Ovary (tissue), 9 donors: ENCODE results near the gene ARID1B. TPM values are rescaled to one million over a fixed set of nuclear protein-coding genes. Genes with fewer than 3 reads are reported as not detected.

ENCODE experiments used
- DNase-seq, 5 donors: peaks; one replicate each; pipeline ENCODE4 v3.0.0-alpha.2; 2019 to 2020
- H3K27ac ChIP-seq, 2 donors: fragments of 200-600 bp; one replicate each; pipeline versions ENCODE4 v1.5.1 to v1.8.0; 2019 to 2022
- H3K27me3 ChIP-seq: fragments of 200-600 bp; one replicate; pipeline ENCODE4 v1.8.0; 2022
- H3K36me3 ChIP-seq: fragments of 200-600 bp; sonication (generic); one replicate; pipeline ENCODE4 v1.5.1; 2019
- H3K4me1 ChIP-seq: one replicate; pipeline ENCODE4 v1.8.1; 2013; ENCODE audit warnings: mild to moderate bottlenecking, moderate library complexity; ENCODE audit not compliant: insufficient read depth
- H3K4me3 ChIP-seq: fragments of 200-600 bp; sonication (generic); one replicate; pipeline ENCODE4 v1.5.1; 2017
- H3K9me3 ChIP-seq, 2 donors: fragments of 200-600 bp in 1 of 2; sonication (generic) in 1 of 2; one replicate each; pipeline versions ENCODE4 v1.5.1 to v1.8.1; 2013 to 2019; ENCODE audit warnings: mild to moderate bottlenecking in 1 of 2, moderate library complexity in 1 of 2
- EP300 ChIP-seq: sonication (generic); formaldehyde crosslinking; IDR thresholded peaks from one replicate; pipeline ENCODE4 v1.6.1; 2017; ENCODE audit warnings: antibody characterized with exemption
- POLR2A ChIP-seq: fragments of 450-650 bp; IDR thresholded peaks from one replicate; pipeline ENCODE4 v1.6.1; 2017; ENCODE audit warnings: antibody characterized with exemption, mild to moderate bottlenecking, moderate library complexity
- WGBS, 3 donors: extraction: QIAGEN DNeasy Blood & Tissue Kit in 1 of 3; methylation state at CpG; one replicate each; pipeline versions ENCODE4 v1.1.5 to v1.1.7; 2013 to 2017; 5-methylcytosine and 5-hydroxymethylcytosine counted together
- intact Hi-C, 4 donors: fragments of 100-400 bp; cut with DNase I; formaldehyde crosslinking; loops; one replicate each; pipeline versions ENCODE4 v1.11.0 to v1.15.1; 2022 to 2023
- polyA plus RNA-seq, 2 donors: library from polyadenylated mRNA; stranded (reverse); fragments of 200-250 nt in 1 of 2; fragments of 350-450 nt in 1 of 2; fragmentation: Illumina TruSeq in 1 of 2; extraction: RNeasy Lipid Tissue Mini Kit (QIAGEN cat#74804) in 1 of 2; gene quantifications; one replicate each; pipeline ENCODE4 v1.2.3, GENCODE V29; 2013 to 2014
- total RNA-seq, 7 donors: library from RNA; depleted of rRNA in 2 of 7; stranded (reverse); fragments of >200 nt in 2 of 7; fragmentation: NEBNext Ultra II Directional in 3 of 7; extraction: Animal tissue kit (Norgen Biotek cat#: 25700) in 3 of 7; gene quantifications; one replicate each; pipeline versions ENCODE4 v1.1.0 to v1.2.4, GENCODE V29; 2016 to 2023
- TF ChIP-seq, protein P1 (sequence below), 3 donors: fragments of 450-650 bp in 2 of 3; fragments of 200-600 bp in 1 of 3; IDR thresholded peaks; one replicate each; pipeline versions ENCODE4 v1.5.1 to v1.8.0; 2016 to 2022; ENCODE audit warnings: antibody characterized with exemption in 3 of 3, mild to moderate bottlenecking in 1 of 3
- donor health status: DM: no; HTN: no; CAD: no; lungs with moderate emphysema.
- donor health status: DM: no; HTN: no; CAD: no.
- donor health status: Bipolar disorder and iron deficiency.
- donor health status: DM: yes; HTN: yes; CAD: no.
- donor health status: DM: no; HTN: no; CAD: no.
- donor health status: DM: yes; HTN: yes; CAD: no.

ARID1B gene
- total and polyA plus RNA-seq, 9 donors: 33.2 to 144 (median 105) TPM

DNA sequence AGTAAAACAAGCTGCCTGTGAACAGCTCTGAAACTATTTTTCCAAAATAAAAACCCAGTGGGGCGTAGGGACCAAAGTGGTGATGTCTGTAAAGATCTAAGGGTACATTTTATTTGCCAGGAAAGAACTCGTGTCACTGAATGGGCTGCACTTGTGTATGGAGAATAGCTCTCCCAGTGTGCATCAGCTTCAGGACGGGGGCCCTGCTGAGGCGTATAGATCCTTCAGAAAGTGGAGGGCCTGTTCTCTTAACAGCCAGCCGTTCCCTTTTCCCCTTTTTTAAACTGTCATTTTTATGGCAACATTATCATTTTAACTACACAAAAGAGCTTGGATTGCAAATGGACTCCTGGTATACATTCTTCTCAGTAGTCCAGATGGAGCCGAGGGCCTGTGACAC is 408.8 kb downstream of the ARID1B start:
- intact Hi-C loops: loop anchor here in 3 of 4 donors (10.0 kb wide), 3 partner anchors 151 to 621 kb away; no protein-coding TSS in a partner anchor
- no peaks in the 10 kb centered on the region for H3K36me3 ChIP-seq
- H3K27ac ChIP-seq: no peak overlapping the region

GRCh38 chr6:157186785-157187181 is 409.6 kb downstream of the ARID1B start:
- intact Hi-C loops: loop anchor here in 3 of 4 donors (10.0 kb wide), 3 partner anchors 152 to 622 kb away; no protein-coding TSS in a partner anchor

More for the DNA sequence above, 408.8 kb downstream of the ARID1B start:
- DNase-seq: no peak
- WGBS, 3 donors: 86 to 93% (median 87%) methylated on average over 6 of the region's 6 CpGs
- H3K27me3 ChIP-seq: no peaks in the 10 kb centered on the region
- TF ChIP-seq, protein P1, sequence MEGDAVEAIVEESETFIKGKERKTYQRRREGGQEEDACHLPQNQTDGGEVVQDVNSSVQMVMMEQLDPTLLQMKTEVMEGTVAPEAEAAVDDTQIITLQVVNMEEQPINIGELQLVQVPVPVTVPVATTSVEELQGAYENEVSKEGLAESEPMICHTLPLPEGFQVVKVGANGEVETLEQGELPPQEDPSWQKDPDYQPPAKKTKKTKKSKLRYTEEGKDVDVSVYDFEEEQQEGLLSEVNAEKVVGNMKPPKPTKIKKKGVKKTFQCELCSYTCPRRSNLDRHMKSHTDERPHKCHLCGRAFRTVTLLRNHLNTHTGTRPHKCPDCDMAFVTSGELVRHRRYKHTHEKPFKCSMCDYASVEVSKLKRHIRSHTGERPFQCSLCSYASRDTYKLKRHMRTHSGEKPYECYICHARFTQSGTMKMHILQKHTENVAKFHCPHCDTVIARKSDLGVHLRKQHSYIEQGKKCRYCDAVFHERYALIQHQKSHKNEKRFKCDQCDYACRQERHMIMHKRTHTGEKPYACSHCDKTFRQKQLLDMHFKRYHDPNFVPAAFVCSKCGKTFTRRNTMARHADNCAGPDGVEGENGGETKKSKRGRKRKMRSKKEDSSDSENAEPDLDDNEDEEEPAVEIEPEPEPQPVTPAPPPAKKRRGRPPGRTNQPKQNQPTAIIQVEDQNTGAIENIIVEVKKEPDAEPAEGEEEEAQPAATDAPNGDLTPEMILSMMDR (IDR thresholded peaks at IDR 0.05): no peak
- TF ChIP-seq EP300 (no peak), POLR2A (no peak)
- no peak overlapping the region for H3K4me3 ChIP-seq
- no peaks in the 10 kb centered on the region for H3K4me1 ChIP-seq
- no peaks in the 10 kb centered on the region for H3K9me3 ChIP-seq

DNA sequence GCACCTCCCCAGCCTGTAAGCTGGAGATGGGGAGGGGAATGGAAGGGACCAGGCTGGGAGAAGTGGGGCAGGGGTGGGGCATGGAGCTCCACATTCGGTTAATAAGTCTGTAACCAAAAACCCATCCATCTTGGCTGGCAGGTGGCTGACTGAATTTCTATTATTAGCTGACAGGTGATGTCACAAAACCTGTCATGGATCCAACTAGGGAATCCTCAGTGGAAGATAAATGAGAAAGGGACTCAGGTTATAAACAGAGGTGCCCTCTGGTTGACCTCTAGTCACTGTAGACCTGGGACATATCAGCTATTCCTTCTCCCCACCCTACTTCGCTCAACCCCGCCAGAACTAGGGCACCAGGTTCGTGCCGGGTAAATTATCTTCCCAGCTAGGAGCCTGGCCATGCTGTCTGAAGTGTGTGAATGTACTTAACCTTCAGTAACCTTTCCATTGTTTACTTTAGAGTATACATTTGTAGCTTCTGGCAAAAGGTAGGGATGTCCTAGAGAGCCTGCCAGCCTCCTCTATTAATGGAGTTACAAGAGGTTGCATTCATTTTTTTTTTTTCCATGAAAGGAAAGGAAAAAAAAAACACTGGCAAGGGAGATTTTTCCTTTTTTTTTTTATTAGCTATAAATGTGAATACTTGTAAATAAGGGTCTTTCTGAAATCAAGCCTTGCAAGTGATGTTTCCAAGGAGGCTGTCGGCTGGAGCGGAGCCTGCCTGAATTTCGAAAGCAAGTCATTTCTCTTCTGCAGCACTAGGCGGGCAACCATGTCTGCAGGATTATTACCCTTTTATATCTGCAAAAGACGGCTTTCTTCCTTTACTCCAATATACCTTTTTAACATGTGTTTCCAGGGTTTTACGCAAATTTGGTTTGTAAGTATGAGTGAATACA is 410.3 kb downstream of the ARID1B start:
- Histone ChIP-seq H3K4me3 (no peak overlapping the region), H3K36me3 (no peaks in the 10 kb centered on the region), H3K4me1 (no peaks in the 10 kb centered on the region), H3K9me3 (no peaks in the 10 kb centered on the region), H3K27me3 (no peaks in the 10 kb centered on the region), H3K27ac (no peak overlapping the region)
- no peak for DNase-seq
- WGBS, 3 donors: 79 to 87% (median 86%) methylated on average over 11 of the region's 11 CpGs
- TF ChIP-seq, protein P1 (IDR thresholded peaks at IDR 0.05): no peak
- TF ChIP-seq POLR2A: no peak
- TF ChIP-seq EP300: no peak
- intact Hi-C loops: loop anchor here in 3 of 4 donors (10.0 kb wide), 3 partner anchors 153 to 623 kb away; no protein-coding TSS in a partner anchor

More at GRCh38 chr6:157186785-157187181, 409.6 kb downstream of the ARID1B start:
- no peak overlapping the region for H3K27ac ChIP-seq
- no peaks in the 10 kb centered on the region for H3K36me3 ChIP-seq
- no peaks in the 10 kb centered on the region for H3K27me3 ChIP-seq
- no peaks in the 10 kb centered on the region for H3K9me3 ChIP-seq
- DNase-seq: no peak
- H3K4me3 ChIP-seq: no peak overlapping the region
- WGBS, 3 donors: 78 to 83% (median 80%) methylated on average over 3 of the region's 3 CpGs
- no peaks in the 10 kb centered on the region for H3K4me1 ChIP-seq
- TF ChIP-seq POLR2A (no peak), EP300 (no peak)
- TF ChIP-seq, protein P1 (IDR thresholded peaks at IDR 0.05): no peak

DNA sequence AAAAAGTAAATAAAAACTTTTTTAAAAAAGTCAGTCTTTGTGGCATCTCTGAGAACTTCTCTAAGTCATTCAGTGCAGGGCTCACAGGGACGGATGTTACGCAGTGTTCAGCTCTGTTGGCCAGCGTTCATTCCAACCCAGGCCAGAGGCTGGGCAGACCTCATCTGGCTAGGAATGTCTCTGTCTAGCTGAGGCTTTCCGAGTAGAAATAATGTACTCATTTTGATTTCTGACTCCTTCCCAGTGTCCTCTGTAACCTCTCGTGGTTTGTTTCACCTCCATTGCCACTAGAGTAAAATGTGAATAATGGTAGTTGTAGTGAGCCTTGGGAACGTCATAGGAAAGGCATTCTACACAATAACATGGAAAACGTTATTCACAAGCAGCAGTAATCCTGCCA is 411.0 kb downstream of the ARID1B start:
- no peak for TF ChIP-seq POLR2A
- TF ChIP-seq EP300: no peak
- TF ChIP-seq, protein P1 (IDR thresholded peaks at IDR 0.05): no peak

More for the DNA sequence above, 411.0 kb downstream of the ARID1B start:
- Histone ChIP-seq H3K4me1 (no peaks in the 10 kb centered on the region), H3K9me3 (no peaks in the 10 kb centered on the region), H3K27me3 (no peaks in the 10 kb centered on the region), H3K27ac (no peak overlapping the region), H3K36me3 (no peaks in the 10 kb centered on the region), H3K4me3 (no peak overlapping the region)
- intact Hi-C loops: loop anchor here in 3 of 4 donors (10.0 kb wide), 3 partner anchors 153 to 623 kb away; no protein-coding TSS in a partner anchor
- WGBS, 3 donors: 80 to 87% (median 83%) methylated on average over 7 of the region's 7 CpGs
- no peak for DNase-seq
